Endothelial cell of umbilical vein (primary cell): Measurements from ENCODE around the gene TUNAR. TPM values are rescaled to one million over a fixed set of nuclear protein-coding genes. Genes with fewer than 3 reads are reported as not detected.

Experiments used
- BruUV-seq: library from RNA; stranded (reverse); fragments of 400-500 nt; replicated peaks from 2 replicates; lab custom pipeline; 2021; lab: Mats Ljungman, UMichigan
- CTCF ChIA-PET: fragments of 300-600, 350-600 bp; sonication (Branson Sonifier 250); formaldehyde crosslinking; loops from one replicate; lab custom pipeline; 2021; ENCODE audit warnings: antibody characterized with exemption, inconsistent platforms; lab: Charles Lee
- POLR2A ChIA-PET: fragments of 300-600, 350-600 bp; sonication (Branson Sonifier 250); formaldehyde crosslinking; loops from one replicate; lab custom pipeline; 2021; ENCODE audit warnings: antibody characterized with exemption, inconsistent platforms; lab: Charles Lee
- DNase-seq: peaks from one replicate; pipeline ENCODE4 v3.0.0-alpha.2; 2011; ENCODE audit warnings: low read depth, low spot score
- FAIRE-seq: peaks from 2 replicates; lab custom pipeline; 2011; peaks lifted over from hg19 to GRCh38; lab: Jason Lieb, UNC
- H2AFZ ChIP-seq: 2 replicates; pipeline ENCODE4 v1.6.0; 2012; ENCODE audit warnings: low read depth, low read length, control low read depth, inconsistent platforms
- H3K27ac ChIP-seq: 2 replicates; pipeline ENCODE4 v1.5.1; 2011; ENCODE audit warnings: low read depth, mild to moderate bottlenecking, control low read depth, low read length, moderate library complexity; ENCODE audit not compliant: insufficient read depth
- H3K27me3 ChIP-seq, 2 experiments: 2 replicates each; pipeline versions ENCODE4 v1.6.0 to v1.6.1; 2011; ENCODE audit warnings: low read length in 2 of 2, mixed read lengths in 1 of 2; ENCODE audit not compliant: control insufficient read depth in 2 of 2, insufficient read depth in 2 of 2
- H3K36me3 ChIP-seq, 2 experiments: 2 replicates in 1 of 2; 3 replicates in 1 of 2; pipeline ENCODE4 v1.5.1; 2011; ENCODE audit warnings: low read length in 2 of 2, mild to moderate bottlenecking in 1 of 2, moderate library complexity in 1 of 2; ENCODE audit not compliant: control insufficient read depth in 2 of 2, insufficient read depth in 2 of 2; ENCODE audit errors: extremely low read depth in 1 of 2
- H3K4me1 ChIP-seq: 3 replicates; pipeline ENCODE4 v1.5.1; 2011; ENCODE audit warnings: mild to moderate bottlenecking, low read length; ENCODE audit not compliant: control insufficient read depth, insufficient read depth; ENCODE audit errors: extremely low read depth
- H3K4me2 ChIP-seq: 2 replicates; pipeline ENCODE4 v1.6.1; 2011; ENCODE audit warnings: low read length, control low read depth, mixed read lengths; ENCODE audit not compliant: insufficient read depth
- H3K4me3 ChIP-seq, 3 experiments: fragments of 200-600 bp in 1 of 3; sonication (generic), shearing (Covaris generic) in 1 of 3; replicated peaks in 1 of 3; 2 replicates each; pipeline ENCODE4 v1.5.1; 2011 to 2016; ENCODE audit warnings: control low read depth in 3 of 3, low read length in 3 of 3, mild to moderate bottlenecking in 2 of 3, inconsistent platforms in 1 of 3, low read depth in 1 of 3, moderate library complexity in 1 of 3; ENCODE audit not compliant: insufficient read depth in 1 of 3
- H3K79me2 ChIP-seq: 2 replicates; pipeline ENCODE4 v1.6.0; 2012; ENCODE audit warnings: low read length, inconsistent platforms; ENCODE audit not compliant: control insufficient read depth, insufficient read depth
- H3K9ac ChIP-seq: replicated peaks from 2 replicates; pipeline ENCODE3; 2011; ENCODE audit warnings: low read length, control low read depth; ENCODE audit not compliant: insufficient read depth; ENCODE audit errors: extremely low read depth
- H3K9me1 ChIP-seq: replicated peaks from 3 replicates; pipeline ENCODE4 v1.6.0; 2011; ENCODE audit warnings: mild to moderate bottlenecking, low read length; ENCODE audit not compliant: control insufficient read depth, insufficient read depth; ENCODE audit errors: extremely low read depth
- H3K9me3 ChIP-seq: replicated peaks from 2 replicates; pipeline ENCODE4 v1.5.1; 2012; ENCODE audit warnings: low read length, inconsistent platforms; ENCODE audit not compliant: control insufficient read depth, insufficient read depth
- H4K20me1 ChIP-seq: replicated peaks from 2 replicates; pipeline ENCODE3; 2011; ENCODE audit warnings: mild to moderate bottlenecking, low read length; ENCODE audit not compliant: control insufficient read depth, insufficient read depth; ENCODE audit errors: extremely low read depth
- CTCF ChIP-seq, 2 donors: IDR thresholded peaks; 1 replicate in 1 of 2; 2 replicates in 1 of 2; pipeline ENCODE4 v1.5.1; 2011; ENCODE audit warnings: low read length in 2 of 2, mild to moderate bottlenecking in 2 of 2, moderate library complexity in 2 of 2, control low read depth in 1 of 2, inconsistent platforms in 1 of 2, low read depth in 1 of 2; ENCODE audit not compliant: insufficient read depth in 1 of 2; ENCODE audit errors: extremely low read depth in 1 of 2
- EZH2 ChIP-seq: IDR thresholded peaks from 2 replicates; pipeline ENCODE4 v1.6.1; 2012; ENCODE audit warnings: borderline replicate concordance, low read depth, mild to moderate bottlenecking, moderate library complexity, low read length, inconsistent platforms; ENCODE audit not compliant: severe bottlenecking
- FOS ChIP-seq: IDR thresholded peaks from 2 replicates; pipeline ENCODE4 v1.6.1; 2011; ENCODE audit warnings: mild to moderate bottlenecking, low read length, moderate library complexity, borderline replicate concordance; ENCODE audit not compliant: insufficient read depth
- GATA2 ChIP-seq: IDR thresholded peaks from 2 replicates; pipeline ENCODE4 v1.7.0; 2011; ENCODE audit warnings: low read depth, mild to moderate bottlenecking, moderate library complexity, mixed read lengths, low read length; ENCODE audit not compliant: insufficient read length, insufficient read depth
- JUN ChIP-seq: IDR thresholded peaks from 2 replicates; pipeline ENCODE4 v1.6.1; 2011; ENCODE audit warnings: borderline replicate concordance, low read depth; ENCODE audit not compliant: insufficient read length, insufficient read depth
- MAX ChIP-seq: IDR thresholded peaks from 2 replicates; pipeline ENCODE4 v1.6.1; 2011; ENCODE audit not compliant: insufficient read depth, insufficient read length
- MYC ChIP-seq: IDR thresholded peaks from one replicate; pipeline ENCODE4 v1.6.1; 2011; ENCODE audit warnings: mild to moderate bottlenecking, low read depth, low read length
- POLR2A ChIP-seq: IDR thresholded peaks from 2 replicates; pipeline ENCODE4 v1.6.1; 2012; ENCODE audit warnings: low read depth, mild to moderate bottlenecking, control low read depth, low read length
- POLR2AphosphoS5 ChIP-seq: IDR thresholded peaks from 2 replicates; pipeline ENCODE4 v1.6.1; 2012; ENCODE audit warnings: low read depth, mild to moderate bottlenecking, control low read depth, low read length, moderate library complexity; ENCODE audit not compliant: insufficient read depth
- dilution Hi-C: fragments of 300-500 bp; cut with MboI; formaldehyde crosslinking; loops from one replicate; pipeline ENCODE4 v1.15.0; 2019; ENCODE audit warnings: low sequenced_read_pairs; ENCODE audit not compliant: extremely low pct_ligation_motif_present
- intact Hi-C: fragments of 100-400 bp; cut with micrococcal nuclease; formaldehyde crosslinking; loops from one replicate; pipeline ENCODE4 v1.10.0; 2022
- polyA plus RNA-seq, 4 experiments: library from polyadenylated mRNA; depleted of rRNA in 3 of 4; stranded (reverse) in 3 of 4; unstranded in 1 of 4; fragments of >200 nt; gene quantifications; 2 replicates each; pipeline versions ENCODE4 v1.2.1 to v1.2.3, GENCODE V29; 2011 to 2012; ENCODE audit warnings: missing spikeins in 1 of 4
- total RNA-seq: library from RNA; stranded (reverse); gene quantifications from 2 replicates; pipeline ENCODE4 v1.2.3, GENCODE V29; 2021

TUNAR gene
- total and polyA plus RNA-seq, 2 donors (not counting 3 experiments of a cell fraction or from before 2014, with no cell fraction given) = not detected

GRCh38 chr14:95855606-95856005 is 21.0 kb upstream of the TUNAR start:
- H4K20me1 ChIP-seq = no peaks in the 10 kb centered on the region
- H3K4me3 ChIP-seq = no peak overlapping the region
- no peaks in the 10 kb centered on the region for H3K27me3 ChIP-seq
- H2AFZ ChIP-seq = no peak overlapping the region
- CTCF ChIA-PET = no interaction called here
- no peaks in the 10 kb centered on the region for H3K36me3 ChIP-seq
- H3K27ac ChIP-seq = no peak overlapping the region
- H3K4me2 ChIP-seq = no peak overlapping the region
- no peak overlapping the region for H3K9ac ChIP-seq
- POLR2A ChIA-PET = no interaction called here
- BruUV-seq = no TSS peak
- intact Hi-C loops (no loop called here), dilution Hi-C loops (no loop called here)
- no peak for FAIRE-seq
- H3K9me1 ChIP-seq = no peaks in the 10 kb centered on the region
- DNase-seq = no peak
- TF ChIP-seq CTCF (IDR thresholded peaks at IDR 0.05; ENCODE audit: extremely low read depth in 1 of 2, insufficient read depth in 1 of 2, low read depth in 1 of 2, low read length in 2 of 2) (no peak), POLR2A (no peak), MAX (no peak), JUN (no peak), POLR2AphosphoS5 (no peak), GATA2 (no peak), FOS (no peak), MYC (no peak), EZH2 (no peak)
- H3K79me2 ChIP-seq = no peaks in the 10 kb centered on the region
- H3K4me1 ChIP-seq = no peaks in the 10 kb centered on the region
- H3K9me3 ChIP-seq = no peaks in the 10 kb centered on the region
